Stimulated activated CD8-positive, alpha-beta memory T cell treated with anti-CD3 and anti-CD28 coated beads, Interleukin-15, amount 100 ng/mL, for 4 hours (primary cell): ENCODE data around the gene WBP4.
A peak's percentile ranks its signal among the peaks of the same experiment; 100 is the strongest.

Experiments used
- DNase-seq, 2 donors: peaks; one replicate each; pipeline ENCODE4 v3.0.0-alpha.2; 2020; ENCODE audit warnings: low read depth in 2 of 2

Gene WBP4

GRCh38 chr13:41048640-41049039, 12.7 kb upstream of the WBP4 start:
- DNase-seq = no peak

GRCh38 chr13:41049480-41050440, 11.5 kb upstream of the WBP4 start:
- DNase-seq = no peak

GRCh38 chr13:41052441-41052840, 8.9 kb upstream of the WBP4 start:
- DNase-seq = no peak

- no peak for DNase-seq
These were observed 7.9 kb upstream of the WBP4 start for GRCh38 chr13:41053384-41053826.

GRCh38 chr13:41054212-41054877, 7.0 kb upstream of the WBP4 start:
- no peak for DNase-seq

GRCh38 chr13:41054919-41055619, 6.2 kb upstream of the WBP4 start:
- DNase-seq = no peak

GRCh38 chr13:41056194-41056593, 5.1 kb upstream of the WBP4 start:
- DNase-seq = no peak

GRCh38 chr13:41056826-41057711, 4.2 kb upstream of the WBP4 start:
- no peak for DNase-seq

GRCh38 chr13:41058295-41059070, 2.8 kb upstream of the WBP4 start:
- no peak for DNase-seq

GRCh38 chr13:41059456-41060081, 1.7 kb upstream of the WBP4 start:
- no peak for DNase-seq

GRCh38 chr13:41060082-41060723, 1.1 kb upstream of the WBP4 start:
- DNase-seq = peak; percentile 67 to 70

- peak; percentile 81 to 84 for DNase-seq
These were observed 610 bp upstream of the WBP4 start for GRCh38 chr13:41060724-41061074.

- DNase-seq = no peak
These were observed 867 bp downstream of the WBP4 start for GRCh38 chr13:41061914-41062837.

GRCh38 chr13:41064493-41064892, 3.2 kb downstream of the WBP4 start:
- no peak for DNase-seq

- no peak for DNase-seq
These were observed 3.8 kb downstream of the WBP4 start for GRCh38 chr13:41065078-41065477.

- DNase-seq = no peak
These were observed 13.2 kb downstream of the WBP4 start for GRCh38 chr13:41074523-41074922.

GRCh38 chr13:41075034-41075433, 13.7 kb downstream of the WBP4 start:
- no peak for DNase-seq

- DNase-seq = no peak
These were observed 14.2 kb downstream of the WBP4 start for GRCh38 chr13:41075485-41075884.

- no peak for DNase-seq
These were observed 16.2 kb downstream of the WBP4 start for GRCh38 chr13:41077475-41077874.
